GM21526 (cell line): ENCODE measurements around the gene IFNL4.
"Not testable (repeated sequence)": the region's sequence is repeated elsewhere in the genome, so short reads cannot be mapped to it uniquely, and the experiment has no call there.

Experiments used
- ATAC-seq: cut with Tn5 transposase; IDR thresholded peaks from one replicate; pipeline ENCODE4 v1.9.1; 2021; ENCODE audit warnings: moderate library complexity; ENCODE audit not compliant: unreplicated experiment, low FRiP score

IFNL4 gene

GRCh38 chr19:39248806-39249205, at the start of gene IFNL4:
Gene IFNL4 (minus strand): TSS chr19:39248856.
- no peak for ATAC-seq

- no peak for ATAC-seq
Measured at GRCh38 chr19:39297931-39298634, 49.4 kb upstream of the IFNL4 start.

DNA sequence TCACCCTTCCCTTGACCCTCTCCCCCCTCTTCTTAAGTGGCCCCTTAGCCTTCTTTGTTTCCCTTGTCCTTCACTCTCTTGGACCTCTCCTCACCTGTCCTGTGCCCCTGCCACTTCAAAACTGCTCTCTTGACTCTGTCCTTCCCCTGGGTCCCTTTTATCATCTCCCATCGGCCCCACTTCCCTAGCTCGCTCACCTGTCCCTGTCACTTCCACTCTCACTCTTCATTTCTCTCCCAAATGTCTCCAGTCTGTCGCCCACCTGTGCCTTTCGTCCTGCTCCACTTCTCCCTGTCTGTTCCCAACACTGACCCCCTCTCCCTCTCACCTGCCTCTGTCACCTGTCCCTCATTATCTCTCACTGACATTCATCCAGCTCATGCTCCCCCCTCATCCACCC, 48.2 kb upstream of the IFNL4 start:
- ATAC-seq: no peak

DNA sequence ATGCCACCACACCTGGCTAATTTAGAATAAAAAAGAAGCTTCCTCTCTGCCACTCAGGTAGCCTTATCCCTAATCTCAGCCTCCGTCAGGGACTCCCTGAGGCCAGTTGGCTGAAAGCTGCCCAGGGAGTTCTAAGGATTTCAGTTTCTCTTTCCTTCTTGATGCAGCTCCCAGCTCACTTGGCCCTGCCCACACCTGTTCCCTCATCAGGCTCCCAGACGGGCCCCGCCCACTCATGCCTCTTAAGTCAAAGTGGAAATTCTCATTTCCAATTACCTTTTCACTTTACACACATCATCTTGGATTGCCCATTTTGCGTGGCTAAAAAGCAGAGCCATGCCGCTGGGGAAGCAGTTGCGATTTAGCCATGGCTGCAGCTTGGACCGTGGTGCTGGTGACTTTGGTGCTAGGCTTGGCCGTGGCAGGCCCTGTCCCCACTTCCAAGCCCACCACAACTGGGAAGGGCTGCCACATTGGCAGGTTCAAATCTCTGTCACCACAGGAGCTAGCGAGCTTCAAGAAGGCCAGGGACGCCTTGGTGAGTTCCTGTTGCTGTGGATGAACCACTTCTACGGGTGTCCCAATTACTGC, 47.5 kb upstream of the IFNL4 start, which contains the start of gene IFNL1:
TSS of gene IFNL1 (plus strand) at position 353 of the 591 bp plus-strand sequence. CDS start at position 368, 15 bp downstream.
- ATAC-seq: no peak

DNA sequence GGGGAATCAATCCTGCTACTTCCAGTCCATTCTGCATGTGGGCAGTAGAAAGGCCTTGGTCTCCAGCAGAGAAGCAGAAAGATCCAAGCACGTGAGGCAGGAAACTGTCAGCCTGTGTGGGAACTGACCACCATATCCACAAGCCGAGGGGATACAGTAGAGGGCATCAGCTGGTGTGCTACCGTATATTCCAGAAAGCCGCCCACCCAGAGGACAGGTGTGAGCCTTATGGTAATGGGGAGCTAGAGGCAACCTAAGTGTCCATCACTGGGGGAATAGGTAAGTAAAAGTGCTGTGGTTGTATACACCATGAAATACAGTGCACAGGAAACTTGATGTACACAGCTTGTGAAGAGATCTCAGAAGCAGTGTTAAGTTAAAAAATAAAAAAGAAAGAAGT, 44.7 kb upstream of the IFNL4 start:
- no peak for ATAC-seq

DNA sequence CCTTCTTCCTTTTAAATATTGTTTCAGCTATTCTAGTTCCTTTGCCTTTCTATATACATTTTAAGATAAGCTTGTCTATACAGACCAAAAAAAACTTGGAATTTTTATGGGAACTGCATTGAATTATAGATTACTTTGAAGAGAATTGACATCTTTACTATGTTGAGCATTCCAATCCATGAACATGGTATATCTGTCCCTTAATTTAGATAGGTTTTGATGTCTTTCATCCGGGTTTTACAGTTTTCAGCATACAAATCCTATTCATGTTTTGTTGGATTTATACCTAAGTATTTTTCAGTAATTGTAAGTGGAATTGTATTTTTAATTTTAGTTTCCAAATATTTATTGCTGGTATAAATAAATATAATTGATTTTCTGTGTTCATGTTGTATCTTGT, 35.4 kb upstream of the IFNL4 start:
- ATAC-seq: no peak

DNA sequence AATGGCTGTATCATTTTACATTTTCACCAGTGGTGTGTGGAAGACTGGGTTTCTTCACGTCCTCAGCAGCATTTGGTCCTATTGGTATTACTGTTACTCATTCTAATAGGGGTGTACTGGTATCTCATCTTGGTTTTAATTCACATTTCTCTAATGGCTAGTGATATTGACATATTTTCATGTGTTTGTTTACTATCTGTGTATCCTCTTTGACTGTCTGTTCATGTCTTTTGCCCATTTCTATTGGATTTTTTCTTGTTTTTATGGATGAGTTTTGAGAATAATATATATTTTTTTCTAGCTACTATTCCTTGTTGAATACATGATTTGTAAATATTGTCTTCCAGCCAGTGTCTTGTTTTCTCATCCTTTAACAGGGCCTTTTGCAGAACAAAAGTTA, 33.4 kb upstream of the IFNL4 start:
- no peak for ATAC-seq

- ATAC-seq: no peak
Measured at GRCh38 chr19:39277598-39277997, 28.9 kb upstream of the IFNL4 start.

- ATAC-seq: no peak
Measured at GRCh38 chr19:39276740-39277139, 28.1 kb upstream of the IFNL4 start.

DNA sequence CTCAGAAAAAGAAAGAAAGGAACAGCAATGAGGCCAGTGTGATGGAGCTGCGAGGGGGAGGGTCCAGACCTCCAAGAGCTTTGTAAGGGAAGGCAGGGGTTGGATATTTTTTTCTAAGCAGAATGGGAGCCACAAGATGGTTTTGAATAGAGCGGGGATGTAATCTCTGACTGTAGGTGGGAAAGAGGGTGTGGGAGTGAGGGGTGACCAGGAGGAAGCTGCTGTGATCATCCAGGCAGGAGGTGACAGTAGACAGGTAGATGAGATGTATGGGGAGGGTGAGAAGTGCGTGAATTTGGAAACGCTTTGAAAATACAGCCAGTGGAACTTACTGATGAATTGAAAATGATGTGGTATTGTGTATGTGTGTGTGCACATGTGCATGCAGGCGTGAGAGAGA, 26.9 kb upstream of the IFNL4 start:
- ATAC-seq: no peak

- not testable (repeated sequence) for ATAC-seq
Measured at GRCh38 chr19:39273859-39274258, 25.2 kb upstream of the IFNL4 start.

DNA sequence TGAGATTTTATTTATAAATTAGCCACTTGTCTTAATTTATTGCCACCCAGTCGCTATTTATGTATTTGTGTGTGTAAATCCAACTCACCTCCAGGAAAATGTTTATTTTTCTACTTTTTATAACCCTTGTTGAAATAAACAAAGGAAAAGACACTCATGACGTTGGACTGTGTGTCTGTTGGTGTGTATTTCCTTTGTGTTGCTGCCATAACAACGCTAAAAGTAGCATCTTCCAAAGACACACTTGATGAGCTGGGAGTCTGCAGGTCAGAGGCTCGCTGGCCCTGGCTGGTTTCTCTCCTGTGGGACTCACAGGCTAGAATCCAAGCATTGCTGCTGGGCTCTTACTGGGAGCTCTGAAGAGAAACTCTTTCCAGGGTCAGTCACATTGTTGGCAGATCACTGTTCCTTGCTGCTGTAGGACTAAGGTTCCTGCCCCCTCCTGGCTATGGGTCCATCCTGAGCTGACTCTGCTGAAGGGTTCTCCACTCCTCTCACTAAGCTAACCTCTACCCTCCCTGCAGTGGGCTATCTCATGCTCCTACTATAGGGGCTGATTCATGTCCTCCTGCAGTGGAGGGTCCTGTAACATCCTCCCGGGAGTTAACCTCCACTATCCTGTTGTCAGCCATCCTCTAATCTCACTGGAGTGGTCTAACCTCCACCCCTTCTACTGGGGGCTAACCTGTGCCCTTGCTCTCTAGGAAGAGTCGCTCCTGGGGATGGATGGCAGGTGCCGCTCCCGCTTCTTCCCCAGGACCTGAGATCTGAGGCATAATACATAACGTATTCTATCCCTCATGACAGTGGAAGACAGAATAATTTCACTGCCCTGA, 21.6 kb upstream of the IFNL4 start:
- ATAC-seq: no peak

DNA sequence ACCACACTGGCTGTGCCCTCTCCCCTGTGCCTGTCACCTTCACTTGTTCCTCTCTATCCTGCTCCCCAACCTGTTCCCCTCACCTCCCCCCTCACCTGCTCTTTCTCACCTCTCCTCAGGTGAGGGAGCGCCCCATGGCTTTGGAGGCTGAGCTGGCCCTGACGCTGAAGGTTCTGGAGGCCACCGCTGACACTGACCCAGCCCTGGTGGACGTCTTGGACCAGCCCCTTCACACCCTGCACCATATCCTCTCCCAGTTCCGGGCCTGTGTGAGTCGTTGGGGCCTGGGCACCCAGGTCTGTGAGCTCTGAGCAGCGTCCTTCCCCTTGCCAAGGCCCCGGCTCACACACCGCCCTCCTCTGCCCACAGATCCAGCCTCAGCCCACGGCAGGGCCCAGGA, 20.7 kb upstream of the IFNL4 start:
- not testable (repeated sequence) for ATAC-seq

- not testable (repeated sequence) for ATAC-seq
Measured at GRCh38 chr19:39268531-39269223, 20.0 kb upstream of the IFNL4 start.

GRCh38 chr19:39268085-39268484, 19.4 kb upstream of the IFNL4 start, which contains the start of gene IFNL2:
Gene IFNL2 (plus strand): TSS chr19:39268396. CDS start chr19:39268569, 173 bp downstream.
- ATAC-seq: not testable (repeated sequence)

DNA sequence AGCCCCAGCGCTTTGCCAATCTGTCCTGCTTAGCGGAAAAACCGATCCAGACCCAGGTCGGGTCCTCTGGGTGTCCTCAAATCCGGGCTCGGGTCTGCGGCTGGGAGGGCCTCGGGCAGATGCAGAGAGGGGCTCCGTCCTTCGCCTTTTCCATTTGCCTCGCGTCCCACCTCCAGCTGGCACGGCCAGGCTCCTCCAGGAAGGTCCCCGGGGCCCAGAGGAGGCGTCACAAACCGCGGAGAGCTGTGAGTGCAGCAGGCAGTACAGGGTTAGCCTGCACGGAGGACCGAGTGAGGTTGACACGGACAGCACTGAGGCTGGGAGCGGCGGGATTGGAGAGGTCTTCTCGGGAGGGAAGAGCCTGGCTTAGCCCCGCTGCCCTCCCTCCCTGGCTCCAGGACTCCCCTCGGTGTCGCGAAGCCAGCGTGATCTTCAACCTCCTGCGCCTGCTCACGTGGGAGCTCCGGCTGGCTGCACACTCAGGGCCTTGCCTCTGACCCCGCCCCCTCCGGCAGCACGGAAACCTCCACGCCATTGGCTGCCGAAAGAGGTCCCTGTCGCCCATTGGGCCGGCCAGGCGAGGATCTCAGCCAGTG, 16.8 kb upstream of the IFNL4 start:
- no peak for ATAC-seq

DNA sequence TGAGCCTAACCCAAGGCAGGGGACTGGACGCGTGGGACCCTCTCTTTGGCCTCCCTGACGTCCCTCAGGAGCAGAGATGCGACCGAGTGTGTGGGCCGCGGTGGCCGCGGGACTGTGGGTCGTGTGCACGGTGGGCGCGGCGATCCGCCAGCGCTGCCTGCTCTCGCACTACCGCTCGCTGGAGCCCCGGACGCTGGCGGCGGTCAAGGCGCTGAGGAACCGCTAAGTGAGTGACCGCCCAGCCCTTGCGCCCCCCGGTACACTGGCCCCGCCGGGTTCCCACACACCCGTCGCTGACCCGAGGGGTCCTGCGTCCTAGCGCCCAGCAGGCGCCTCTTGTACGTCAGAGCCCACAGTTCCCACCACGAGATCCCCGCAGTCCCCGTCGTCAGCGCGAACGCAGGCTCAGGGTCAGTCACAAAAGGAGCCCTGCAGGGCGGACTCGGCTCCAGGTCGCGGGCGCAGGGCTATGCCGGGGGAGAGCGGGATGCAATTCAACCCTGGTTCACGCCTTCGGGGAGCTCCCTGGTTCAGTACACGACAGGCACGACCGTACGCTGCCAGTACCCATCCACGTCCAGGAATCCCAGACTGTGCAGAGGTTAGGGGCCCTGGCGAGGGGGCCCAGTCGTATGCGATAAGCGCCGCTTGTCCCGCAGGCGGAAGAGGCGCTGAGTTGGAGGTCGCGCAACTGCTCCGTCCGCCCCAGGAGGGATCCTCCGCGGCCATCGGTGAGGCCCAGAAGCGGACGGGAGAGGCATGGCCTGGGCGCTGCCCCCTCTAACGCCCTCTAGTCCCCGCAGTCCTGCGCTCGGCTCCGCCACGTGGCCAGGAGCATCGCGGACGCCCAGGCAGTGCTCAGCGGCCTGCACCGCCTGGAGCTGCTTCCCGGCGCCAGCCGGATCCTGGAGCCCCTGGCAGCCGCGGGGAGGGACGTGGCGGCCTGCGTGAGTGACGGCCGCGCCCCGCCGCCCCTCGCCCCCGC, 15.9 kb upstream of the IFNL4 start:
- no peak for ATAC-seq

- no peak for ATAC-seq
Measured at GRCh38 chr19:39263912-39264305, 15.3 kb upstream of the IFNL4 start.

- no peak for ATAC-seq
Measured at GRCh38 chr19:39262496-39262895, 13.8 kb upstream of the IFNL4 start.
